Stimulated activated naive B cell treated with anti-CD40 and anti-IgM and Interleukin-4, amounts not matched to agents 10 μg/mL and 1 μg/mL and 100 μg/mL, for 72 hours (primary cell): Measurements from ENCODE around the gene TTC7B.
A peak's percentile ranks its signal among the peaks of the same experiment; 100 is the strongest.

Experiments
- ATAC-seq, 2 donors: fragments of 150-1000 bp; cut with Tn5 transposase; replicated peaks; 2 replicates each; pipeline ENCODE4 v1.10.0; 2021; ENCODE audit warnings: moderate library complexity in 1 of 2
- DNase-seq: peaks from one replicate; pipeline ENCODE4 v3.0.0; 2021
- H3K27ac Mint-ChIP-seq: one replicate; pipeline ENCODE4 v1.8.0; 2022; ENCODE audit warnings: mild to moderate bottlenecking, mixed read lengths
- H3K27me3 Mint-ChIP-seq, 2 donors: one replicate each; pipeline ENCODE4 v1.8.0; 2022; ENCODE audit warnings: mixed read lengths in 2 of 2
- H3K36me3 Mint-ChIP-seq, 2 donors: one replicate each; pipeline ENCODE4 v1.8.0; 2022; ENCODE audit warnings: mixed read lengths in 2 of 2, mild to moderate bottlenecking in 1 of 2
- H3K4me1 Mint-ChIP-seq, 2 donors: one replicate each; pipeline ENCODE4 v1.8.0; 2022; ENCODE audit warnings: mixed read lengths in 2 of 2, mild to moderate bottlenecking in 1 of 2
- H3K4me3 Mint-ChIP-seq, 2 donors: one replicate each; pipeline ENCODE4 v1.8.0; 2022; ENCODE audit warnings: mild to moderate bottlenecking in 2 of 2, mixed read lengths in 2 of 2, moderate library complexity in 1 of 2
- H3K9me3 Mint-ChIP-seq, 2 donors: one replicate each; pipeline ENCODE4 v1.8.0; 2022; ENCODE audit warnings: mixed read lengths in 2 of 2, mild to moderate bottlenecking in 1 of 2

TTC7B gene

GRCh38 chr14:90566481-90566880 lies 249.7 kb downstream of the TTC7B start:
- H3K27ac Mint-ChIP-seq = no peak overlapping the region

GRCh38 chr14:90564496-90564895 lies 251.7 kb downstream of the TTC7B start:
- no peak for DNase-seq
- no peak overlapping the region for H3K27ac Mint-ChIP-seq
- H3K9me3 Mint-ChIP-seq = no peaks in the 10 kb centered on the region
- H3K4me3 Mint-ChIP-seq = no peak overlapping the region
- no peaks in the 10 kb centered on the region for H3K27me3 Mint-ChIP-seq
- H3K36me3 Mint-ChIP-seq = no peaks in the 10 kb centered on the region
- no peaks in the 10 kb centered on the region for H3K4me1 Mint-ChIP-seq
- ATAC-seq = no peak

More at GRCh38 chr14:90566481-90566880, 249.7 kb downstream of the TTC7B start:
- ATAC-seq (no peak), DNase-seq (no peak)
- H3K9me3 Mint-ChIP-seq = no peaks in the 10 kb centered on the region
- no peak overlapping the region for H3K4me3 Mint-ChIP-seq
- H3K36me3 Mint-ChIP-seq = no peaks in the 10 kb centered on the region
- H3K4me1 Mint-ChIP-seq = no peaks in the 10 kb centered on the region
- no peaks in the 10 kb centered on the region for H3K27me3 Mint-ChIP-seq

GRCh38 chr14:90562652-90563051 lies 253.6 kb downstream of the TTC7B start:
- Mint-ChIP-seq H3K27me3 (no peaks in the 10 kb centered on the region), H3K27ac (no peak overlapping the region), H3K4me3 (no peak overlapping the region), H3K36me3 (no peaks in the 10 kb centered on the region), H3K9me3 (no peaks in the 10 kb centered on the region), H3K4me1 (no peaks in the 10 kb centered on the region)
- DNase-seq (no peak), ATAC-seq (no peak)

- H3K4me3 Mint-ChIP-seq = no peak overlapping the region
- no peaks in the 10 kb centered on the region for H3K36me3 Mint-ChIP-seq
- H3K9me3 Mint-ChIP-seq = no peaks in the 10 kb centered on the region
- H3K27me3 Mint-ChIP-seq = no peaks in the 10 kb centered on the region
- no peak for ATAC-seq
- DNase-seq = no peak
- H3K4me1 Mint-ChIP-seq = no peaks in the 10 kb centered on the region
- no peak overlapping the region for H3K27ac Mint-ChIP-seq
Measured at GRCh38 chr14:90561920-90562319, 254.3 kb downstream of the TTC7B start.

- no peaks in the 10 kb centered on the region for H3K36me3 Mint-ChIP-seq
- no peaks in the 10 kb centered on the region for H3K27me3 Mint-ChIP-seq
- no peaks in the 10 kb centered on the region for H3K4me1 Mint-ChIP-seq
- no peak overlapping the region for H3K4me3 Mint-ChIP-seq
- no peak for DNase-seq
- no peak overlapping the region for H3K27ac Mint-ChIP-seq
- H3K9me3 Mint-ChIP-seq = no peaks in the 10 kb centered on the region
- no peak for ATAC-seq
Measured at GRCh38 chr14:90560991-90561390, 255.2 kb downstream of the TTC7B start.

- Mint-ChIP-seq H3K9me3 (no peaks in the 10 kb centered on the region), H3K27me3 (no peaks in the 10 kb centered on the region), H3K4me3 (no peak overlapping the region), H3K36me3 (no peaks in the 10 kb centered on the region), H3K4me1 (no peaks in the 10 kb centered on the region), H3K27ac (no peak overlapping the region)
- DNase-seq = no peak
- ATAC-seq = no peak
Measured at GRCh38 chr14:90560558-90560957, 255.7 kb downstream of the TTC7B start.

- DNase-seq (no peak), ATAC-seq (no peak)
- Mint-ChIP-seq H3K27ac (no peak overlapping the region), H3K4me3 (no peak overlapping the region), H3K27me3 (no peaks in the 10 kb centered on the region), H3K4me1 (no peaks in the 10 kb centered on the region), H3K36me3 (no peaks in the 10 kb centered on the region), H3K9me3 (no peaks in the 10 kb centered on the region)
Measured at GRCh38 chr14:90559811-90560492, 256.3 kb downstream of the TTC7B start.

- no peaks in the 10 kb centered on the region for H3K27me3 Mint-ChIP-seq
- H3K27ac Mint-ChIP-seq = no peak overlapping the region
Measured at GRCh38 chr14:90558983-90559590, 257.1 kb downstream of the TTC7B start.

GRCh38 chr14:90558041-90558982 lies 257.9 kb downstream of the TTC7B start:
- H3K27me3 Mint-ChIP-seq = no peaks in the 10 kb centered on the region
- ATAC-seq (no peak), DNase-seq (no peak)
- no peaks in the 10 kb centered on the region for H3K36me3 Mint-ChIP-seq
- H3K4me1 Mint-ChIP-seq = no peaks in the 10 kb centered on the region
- no peaks in the 10 kb centered on the region for H3K9me3 Mint-ChIP-seq
- no peak overlapping the region for H3K4me3 Mint-ChIP-seq
- no peak overlapping the region for H3K27ac Mint-ChIP-seq

More at GRCh38 chr14:90558983-90559590, 257.1 kb downstream of the TTC7B start:
- Mint-ChIP-seq H3K36me3 (no peaks in the 10 kb centered on the region), H3K9me3 (no peaks in the 10 kb centered on the region), H3K4me3 (no peak overlapping the region), H3K4me1 (no peaks in the 10 kb centered on the region)
- DNase-seq (no peak), ATAC-seq (no peak)

- no peak for DNase-seq
- no peak overlapping the region for H3K27ac Mint-ChIP-seq
- no peak for ATAC-seq
- H3K4me1 Mint-ChIP-seq = no peaks in the 10 kb centered on the region
- H3K27me3 Mint-ChIP-seq = no peaks in the 10 kb centered on the region
- no peaks in the 10 kb centered on the region for H3K9me3 Mint-ChIP-seq
- no peaks in the 10 kb centered on the region for H3K36me3 Mint-ChIP-seq
- H3K4me3 Mint-ChIP-seq = no peak overlapping the region
Measured at GRCh38 chr14:90557516-90557915, 258.7 kb downstream of the TTC7B start.

- no peaks in the 10 kb centered on the region for H3K36me3 Mint-ChIP-seq
- ATAC-seq (no peak), DNase-seq (no peak)
- no peak overlapping the region for H3K27ac Mint-ChIP-seq
- no peaks in the 10 kb centered on the region for H3K9me3 Mint-ChIP-seq
- H3K27me3 Mint-ChIP-seq = no peaks in the 10 kb centered on the region
- H3K4me1 Mint-ChIP-seq = no peaks in the 10 kb centered on the region
- no peak overlapping the region for H3K4me3 Mint-ChIP-seq
Measured at GRCh38 chr14:90556666-90557450, 259.4 kb downstream of the TTC7B start.

GRCh38 chr14:90556012-90556477 lies 260.2 kb downstream of the TTC7B start:
- no peaks in the 10 kb centered on the region for H3K4me1 Mint-ChIP-seq
- no peak for DNase-seq
- H3K4me3 Mint-ChIP-seq = no peak overlapping the region
- no peak for ATAC-seq
- peak overlapping the region; percentile 42 for H3K27ac Mint-ChIP-seq
- H3K9me3 Mint-ChIP-seq = no peaks in the 10 kb centered on the region
- H3K27me3 Mint-ChIP-seq = no peaks in the 10 kb centered on the region
- no peaks in the 10 kb centered on the region for H3K36me3 Mint-ChIP-seq

GRCh38 chr14:90555126-90556011 lies 260.9 kb downstream of the TTC7B start:
- H3K4me1 Mint-ChIP-seq = no peaks in the 10 kb centered on the region
- H3K27ac Mint-ChIP-seq = peak overlapping the region; percentile 42
- no peaks in the 10 kb centered on the region for H3K36me3 Mint-ChIP-seq
- no peak for ATAC-seq
- no peak overlapping the region for H3K4me3 Mint-ChIP-seq
- no peak for DNase-seq
- no peaks in the 10 kb centered on the region for H3K27me3 Mint-ChIP-seq
- peaks cover 3 to 4% of the 10 kb centered on the region in 2 donors for H3K9me3 Mint-ChIP-seq
